Ureter (tissue), 1 donor: ENCODE results near the gene ADGRL3. TPM values are rescaled to one million over a fixed set of nuclear protein-coding genes. Genes with fewer than 3 reads are reported as not detected.

Source experiments
- DNase-seq: peaks from one replicate; pipeline ENCODE4 v3.0.0-alpha.2; 2020; ENCODE audit warnings: low spot score
- total RNA-seq: library from RNA; stranded (reverse); gene quantifications from one replicate; pipeline ENCODE4 v1.2.4, GENCODE V29; 2023
- donor health status: DM: yes; HTN: yes; CAD: no.

Gene ADGRL3
- total RNA-seq, 1 donor from 2014 or later: 17.9 TPM

- no peak for DNase-seq
These were observed 226.1 kb downstream of the ADGRL3 start for GRCh38 chr4:61426229-61426628.

GRCh38 chr4:61427099-61427817, 227.1 kb downstream of the ADGRL3 start:
- no peak for DNase-seq

DNA sequence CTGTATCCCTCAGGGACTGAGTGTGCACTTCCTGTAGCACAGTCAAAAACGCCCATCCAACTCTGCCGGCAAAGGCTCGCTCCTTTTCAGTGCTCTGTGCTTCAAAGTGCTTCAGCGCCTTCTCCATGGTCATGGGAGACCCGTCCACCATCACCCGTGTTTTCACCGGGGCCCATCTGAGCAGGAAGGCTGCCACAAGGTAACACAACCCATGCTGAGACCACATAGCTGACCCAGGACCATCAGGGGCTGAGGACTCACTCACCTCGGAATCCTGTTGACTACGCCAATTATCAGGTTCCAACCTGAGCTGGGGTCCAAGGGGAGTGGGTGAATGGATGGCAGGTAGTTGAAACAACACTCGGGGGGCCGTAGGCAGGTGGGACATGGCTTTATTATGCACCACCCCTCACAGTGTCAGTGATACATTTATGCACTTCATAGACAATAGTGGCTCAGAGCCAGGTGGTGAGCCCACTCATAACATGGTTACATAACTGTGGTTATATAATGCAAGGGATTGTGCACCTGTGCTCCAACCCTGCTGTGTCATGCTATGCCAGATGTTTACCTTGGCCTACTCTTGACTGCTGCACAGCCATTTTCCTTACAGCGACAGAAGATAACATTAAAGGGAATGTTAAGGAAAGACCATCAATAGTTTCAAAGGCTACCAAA, 227.8 kb downstream of the ADGRL3 start:
- DNase-seq: no peak

DNA sequence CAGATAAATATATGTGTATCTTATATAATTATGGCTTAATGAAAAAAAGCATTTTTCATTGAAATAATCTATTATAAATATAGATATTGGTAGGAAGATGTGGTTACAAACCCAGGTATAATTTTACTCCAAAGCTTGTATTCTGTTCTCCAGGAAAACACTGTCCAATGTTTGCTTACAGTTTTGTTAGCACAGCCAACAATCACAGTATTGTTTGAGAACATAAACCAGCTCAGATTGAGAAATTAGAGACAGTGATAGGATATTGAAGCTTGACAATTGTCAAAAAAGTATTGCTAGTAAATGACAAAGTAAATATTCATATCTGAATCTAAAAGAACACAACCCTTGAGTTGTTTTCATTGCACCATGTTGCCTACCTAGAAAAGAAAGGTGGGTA, 228.8 kb downstream of the ADGRL3 start:
- no peak for DNase-seq

GRCh38 chr4:61431131-61431530, 231.0 kb downstream of the ADGRL3 start:
- DNase-seq: no peak

GRCh38 chr4:61437923-61438322, 237.8 kb downstream of the ADGRL3 start:
- no peak for DNase-seq

- no peak for DNase-seq
These were observed 240.2 kb downstream of the ADGRL3 start for GRCh38 chr4:61440321-61440720.

- no peak for DNase-seq
These were observed 242.8 kb downstream of the ADGRL3 start for GRCh38 chr4:61442936-61443335.

- no peak for DNase-seq
These were observed 243.8 kb downstream of the ADGRL3 start for GRCh38 chr4:61443813-61444510.

DNA sequence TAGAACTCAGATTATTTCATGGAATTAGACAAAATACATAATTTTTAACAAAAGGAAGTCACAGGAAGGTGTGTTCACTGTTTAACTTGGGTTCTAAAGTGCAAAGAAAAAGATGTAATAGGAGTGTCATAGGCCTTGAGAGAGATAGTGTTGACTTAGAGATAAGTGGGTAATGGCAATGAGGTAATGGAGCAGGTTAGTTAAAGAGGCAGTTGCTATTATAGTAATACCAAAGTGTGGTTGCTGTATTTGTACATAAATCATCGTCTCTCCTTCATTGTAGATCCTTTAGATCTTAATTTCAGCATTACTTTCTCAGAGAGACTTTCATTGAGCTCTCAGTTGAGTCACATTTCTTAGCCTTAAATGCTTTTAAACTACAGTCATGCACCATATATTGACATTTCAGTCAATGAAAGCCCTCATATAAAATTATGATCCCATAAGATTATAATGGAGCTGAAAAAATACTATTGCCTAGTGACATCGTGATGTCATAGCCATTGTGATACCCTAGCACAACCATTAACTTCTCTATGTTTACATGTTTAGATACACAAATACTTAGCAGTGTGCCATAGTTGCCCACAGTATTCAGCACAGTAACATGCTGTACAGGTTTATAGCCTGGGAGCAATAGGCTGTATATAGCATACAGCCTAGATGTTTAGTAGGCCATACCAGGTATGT, 245.4 kb downstream of the ADGRL3 start:
- no peak for DNase-seq

- DNase-seq: no peak
These were observed 246.8 kb downstream of the ADGRL3 start for GRCh38 chr4:61446941-61447340.

DNA sequence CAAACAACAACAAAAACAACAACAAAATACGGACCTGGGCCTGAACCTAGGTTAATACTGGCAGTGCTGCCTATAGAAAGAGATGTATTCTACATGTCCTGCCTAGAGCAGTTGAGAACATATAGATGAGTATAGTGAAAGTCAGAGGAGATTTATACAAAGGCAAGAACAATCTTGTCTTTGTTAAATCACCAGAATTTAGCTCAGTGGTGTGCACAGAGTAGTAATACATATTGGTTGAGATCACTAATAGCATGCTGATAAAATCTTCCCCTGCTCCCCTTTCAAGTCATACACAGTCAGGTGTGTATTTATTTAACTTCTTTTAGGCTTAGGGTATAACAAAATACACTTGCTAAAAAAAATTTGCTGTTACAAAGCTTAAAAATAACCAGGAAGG, 247.8 kb downstream of the ADGRL3 start:
- DNase-seq: no peak

- DNase-seq: no peak
These were observed 251.8 kb downstream of the ADGRL3 start for GRCh38 chr4:61451935-61452334.

DNA sequence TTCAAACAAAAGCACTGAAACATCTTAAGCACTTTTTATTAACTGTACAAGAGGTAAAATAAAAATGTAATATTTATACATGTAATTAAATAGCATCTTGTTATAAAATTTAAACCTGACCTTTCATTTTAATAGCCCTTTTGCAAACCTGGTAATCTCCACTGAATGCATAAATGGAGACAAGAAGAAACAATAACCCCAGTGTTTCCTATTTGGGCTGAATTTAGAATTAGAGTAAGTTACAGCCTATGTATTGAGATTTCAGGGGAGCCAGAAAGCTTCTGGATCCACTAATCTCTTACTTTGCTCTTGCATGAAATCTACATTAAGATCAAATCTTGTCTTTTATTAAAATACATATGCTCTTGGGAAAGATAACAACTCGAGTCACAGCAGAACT, 261.8 kb downstream of the ADGRL3 start:
- DNase-seq: no peak

GRCh38 chr4:61462451-61463326, 262.6 kb downstream of the ADGRL3 start:
- no peak for DNase-seq

DNA sequence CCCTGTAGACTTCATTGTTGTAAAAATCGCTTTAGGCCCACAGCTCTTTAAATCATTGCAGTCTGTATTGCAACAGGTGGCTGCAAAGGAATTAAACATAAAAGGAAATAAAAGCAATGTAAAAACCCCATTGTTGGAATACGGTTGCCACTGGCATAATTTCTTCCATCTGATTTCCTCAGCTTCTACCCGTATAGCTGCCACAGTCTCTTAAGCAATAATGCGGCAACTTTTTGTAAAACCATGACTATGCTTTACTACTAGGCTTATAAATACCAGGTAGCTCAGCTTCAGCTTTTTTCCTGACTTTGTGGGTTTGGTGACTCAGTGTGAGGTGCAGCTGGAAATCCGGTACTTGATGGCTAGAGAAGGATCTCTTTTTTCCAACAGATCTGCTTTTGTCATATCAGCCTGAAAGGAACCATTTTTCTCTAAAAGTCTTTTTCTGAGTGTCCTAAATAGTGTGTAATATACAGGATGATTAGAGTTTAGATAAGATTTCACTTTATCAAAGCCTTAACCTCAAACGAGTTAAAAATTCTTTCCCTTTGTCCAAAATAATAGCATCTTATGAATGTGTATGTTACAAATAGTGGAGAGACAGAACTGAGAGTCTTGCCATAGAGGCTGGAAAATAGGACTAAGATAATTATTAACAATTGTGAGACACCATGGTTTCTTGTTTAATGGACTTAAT, 268.0 kb downstream of the ADGRL3 start:
- DNase-seq: no peak

DNA sequence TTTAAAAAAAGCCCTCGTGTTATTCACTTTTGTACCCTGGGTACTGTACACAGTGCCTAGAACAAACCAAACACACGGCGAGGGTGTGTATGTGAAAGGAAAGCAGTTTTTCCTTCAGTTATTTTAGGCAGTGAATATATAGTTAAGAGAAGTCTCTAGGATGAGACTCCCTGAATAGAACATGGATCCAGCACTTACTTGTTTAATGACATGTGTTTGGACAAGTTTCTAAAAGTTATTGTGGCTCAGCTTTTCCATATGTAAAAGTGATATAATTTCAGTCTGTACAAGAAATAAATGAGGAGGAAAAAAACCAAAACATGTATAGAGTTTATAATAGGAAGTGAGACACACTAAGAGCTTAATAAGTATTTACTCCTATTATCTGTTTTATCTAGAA, 273.2 kb downstream of the ADGRL3 start:
- DNase-seq: no peak

DNA sequence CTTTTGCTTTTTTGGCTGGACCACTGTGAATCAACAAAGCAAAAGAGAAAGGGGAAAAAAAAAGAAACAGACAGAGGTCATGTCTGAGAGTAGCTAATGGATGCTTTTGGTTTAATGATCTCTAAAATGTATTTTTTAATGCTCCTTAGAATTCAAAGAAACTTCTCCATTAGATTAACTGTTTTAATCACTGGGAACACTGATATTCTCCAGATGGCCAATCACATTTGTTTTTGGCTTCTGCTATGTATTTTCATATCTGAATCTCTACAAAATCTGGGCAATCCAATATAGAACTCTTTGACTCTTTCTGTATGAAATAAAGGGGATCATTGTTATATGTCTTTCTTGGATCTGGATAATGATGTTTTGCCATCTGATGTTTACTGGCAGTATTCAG, 278.2 kb downstream of the ADGRL3 start:
- DNase-seq: no peak

GRCh38 chr4:61485056-61485455, 284.9 kb downstream of the ADGRL3 start:
- DNase-seq: no peak

- no peak for DNase-seq
These were observed 289.8 kb downstream of the ADGRL3 start for GRCh38 chr4:61489927-61490326.

DNA sequence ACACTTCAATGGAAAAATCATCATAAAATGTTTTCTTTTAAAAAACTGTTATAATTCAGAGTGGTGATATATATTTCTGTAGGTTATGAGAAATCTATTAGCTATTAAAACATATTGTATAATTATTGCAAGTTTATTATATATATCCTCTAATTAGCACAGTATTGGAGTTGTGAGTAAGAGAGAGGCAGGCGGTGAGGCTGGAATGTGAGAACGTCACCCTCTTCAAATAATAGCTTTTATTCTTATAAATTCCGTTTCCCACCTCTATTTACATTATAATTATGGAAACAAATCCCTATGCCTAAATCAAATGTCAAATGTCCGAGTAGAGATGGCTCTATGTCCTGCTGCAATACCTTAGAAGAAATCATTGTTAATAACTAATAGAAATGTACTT, 292.9 kb downstream of the ADGRL3 start:
- no peak for DNase-seq
